ENCODE measurements around the gene CCT5. TPM values are rescaled to one million over a fixed set of nuclear protein-coding genes. Genes with fewer than 3 reads are reported as not detected.

CCT5 gene
- 66.1 TPM for total RNA-seq

- TF ChIP-seq CTCF (IDR thresholded peaks at IDR 0.05): no peak
- intact Hi-C loops (cut with DNase I): loop anchor here (5.0 to 10.0 kb wide), 2 partner anchors 515 to 703 kb away; partner anchors contain the start of genes DAP and SEMA5A
Measured at GRCh38 chr5:10249948-10250805, at the start of gene CCT5. TSS of gene CCT5 (plus strand) at chr5:10250280. CDS start at chr5:10250341, 61 bp downstream.

GRCh38 chr5:10201223-10201868 lies 48.7 kb upstream of the CCT5 start:
- DNase-seq (ENCODE audit: low spot score in 2 of 2): no peak
- intact Hi-C loops (cut with DNase I): no loop called here
- Histone ChIP-seq H3K4me3 (no peak overlapping the region), H3K27me3 (no peaks in the 10 kb centered on the region), H3K4me1 (no peaks in the 10 kb centered on the region), H3K36me3 (no peaks in the 10 kb centered on the region), H3K27ac (no peak overlapping the region), H3K9me3 (peaks cover 0 to 10% of the 10 kb centered on the region in 2 donors)
- TF ChIP-seq CTCF (IDR thresholded peaks at IDR 0.05): no peak

More at GRCh38 chr5:10249948-10250805, at the start of gene CCT5:
- peak; percentile 69 to 97 for DNase-seq (ENCODE audit: low spot score in 2 of 2)
- Histone ChIP-seq H3K4me3 (peak within 1 kb of the TSS; percentile 69 to 88), H3K9me3 (no peaks in the 10 kb centered on the region), H3K27me3 (no peaks in the 10 kb centered on the region), H3K27ac (peak within 1 kb of the TSS; percentile 88), H3K4me1 (peaks cover 10 to 16% of the 10 kb centered on the region in 2 donors), H3K36me3 (peaks cover 0 to 10% of the 10 kb centered on the region in 2 donors)

GRCh38 chr5:10202089-10202910 lies 47.8 kb upstream of the CCT5 start:
- DNase-seq (ENCODE audit: low spot score in 2 of 2): no peak
- no peak for TF ChIP-seq CTCF (IDR thresholded peaks at IDR 0.05)
- Histone ChIP-seq H3K27me3 (no peaks in the 10 kb centered on the region), H3K36me3 (no peaks in the 10 kb centered on the region), H3K9me3 (peaks cover 0 to 10% of the 10 kb centered on the region in 2 donors), H3K27ac (no peak overlapping the region), H3K4me3 (no peak overlapping the region), H3K4me1 (no peaks in the 10 kb centered on the region)
- intact Hi-C loops (cut with DNase I): no loop called here

- intact Hi-C loops (cut with DNase I): no loop called here
- Histone ChIP-seq H3K27ac (no peak overlapping the region), H3K9me3 (no peaks in the 10 kb centered on the region), H3K4me3 (no peak overlapping the region), H3K27me3 (no peaks in the 10 kb centered on the region), H3K36me3 (no peaks in the 10 kb centered on the region), H3K4me1 (no peaks in the 10 kb centered on the region)
- DNase-seq (ENCODE audit: low spot score in 2 of 2): no peak
- TF ChIP-seq CTCF (IDR thresholded peaks at IDR 0.05): no peak
Measured at GRCh38 chr5:10209004-10209403, 41.1 kb upstream of the CCT5 start.

GRCh38 chr5:10213316-10213715 lies 36.8 kb upstream of the CCT5 start:
- no peak for DNase-seq (ENCODE audit: low spot score in 2 of 2)
- intact Hi-C loops (cut with DNase I): no loop called here
- Histone ChIP-seq H3K4me1 (no peaks in the 10 kb centered on the region), H3K27me3 (no peaks in the 10 kb centered on the region), H3K36me3 (no peaks in the 10 kb centered on the region), H3K4me3 (no peak overlapping the region), H3K9me3 (no peaks in the 10 kb centered on the region), H3K27ac (no peak overlapping the region)
- no peak for TF ChIP-seq CTCF (IDR thresholded peaks at IDR 0.05)

All from ascending aorta (tissue), 2 donors.